Left kidney (tissue), 2 donors: Measurements from ENCODE around the gene GMCL1. TPM values are rescaled to one million over a fixed set of nuclear protein-coding genes. Genes with fewer than 3 reads are reported as not detected.
"Not testable (repeated sequence)": the region's sequence is repeated elsewhere in the genome, so short reads cannot be mapped to it uniquely, and the experiment has no call there.

Source experiments
- DNase-seq: peaks from one replicate; pipeline ENCODE4 v3.0.0-alpha.2; 2013
- polyA plus RNA-seq: library from polyadenylated mRNA; unstranded; fragments of 120-200 nt; gene quantifications from one replicate; pipeline ENCODE4 v1.2.1, GENCODE V29; 2013; ENCODE audit not compliant: insufficient read length

Gene GMCL1
- polyA plus RNA-seq, 1 donor, result 41.3 TPM

- no peak for DNase-seq
These were observed 25.0 kb upstream of the GMCL1 start for GRCh38 chr2:69804416-69804815.

- no peak for DNase-seq
These were observed 23.6 kb upstream of the GMCL1 start for GRCh38 chr2:69805887-69806286.

GRCh38 chr2:69807821-69808540 is 21.5 kb upstream of the GMCL1 start:
- no peak for DNase-seq

GRCh38 chr2:69810550-69810949 is 18.9 kb upstream of the GMCL1 start:
- no peak for DNase-seq

- no peak for DNase-seq
These were observed 18.4 kb upstream of the GMCL1 start for GRCh38 chr2:69811018-69811417.

GRCh38 chr2:69811591-69811990 is 17.9 kb upstream of the GMCL1 start:
- peak; percentile 68 for DNase-seq

GRCh38 chr2:69815717-69816116 is 13.7 kb upstream of the GMCL1 start:
- no peak for DNase-seq

GRCh38 chr2:69816923-69817542 is 12.4 kb upstream of the GMCL1 start:
- DNase-seq, result peak; percentile 81

- DNase-seq, result no peak
These were observed 11.5 kb upstream of the GMCL1 start for GRCh38 chr2:69817729-69818501.

GRCh38 chr2:69827796-69828540 is 1.5 kb upstream of the GMCL1 start:
- DNase-seq, result no peak

GRCh38 chr2:69828938-69829255 is 563 bp upstream of the GMCL1 start:
- DNase-seq, result no peak

GRCh38 chr2:69830045-69830905 is 815 bp downstream of the GMCL1 start:
- no peak for DNase-seq

GRCh38 chr2:69830906-69831241 is 1.4 kb downstream of the GMCL1 start:
- DNase-seq, result not testable (repeated sequence)

- no peak for DNase-seq
These were observed 2.0 kb downstream of the GMCL1 start for GRCh38 chr2:69831354-69831905.

- no peak for DNase-seq
These were observed 4.3 kb downstream of the GMCL1 start for GRCh38 chr2:69833752-69834151.

GRCh38 chr2:69835666-69836065 is 6.2 kb downstream of the GMCL1 start:
- DNase-seq, result no peak

- no peak for DNase-seq
These were observed 6.9 kb downstream of the GMCL1 start for GRCh38 chr2:69836316-69836715.

GRCh38 chr2:69837533-69837932 is 8.1 kb downstream of the GMCL1 start:
- DNase-seq, result no peak

- DNase-seq, result no peak
These were observed 14.5 kb downstream of the GMCL1 start for GRCh38 chr2:69843993-69844392.

- no peak for DNase-seq
These were observed 15.1 kb downstream of the GMCL1 start for GRCh38 chr2:69844560-69844959.
